ENCODE results near the gene RAB1A.
A peak's percentile ranks its signal among the peaks of the same experiment; 100 is the strongest.

The RAB1A gene

GRCh38 chr2:65050931-65051330 lies 79.0 kb downstream of the RAB1A start:
- H3K27me3 Mint-ChIP-seq, result no peaks in the 10 kb centered on the region
- H3K4me3 Mint-ChIP-seq, result no peak overlapping the region
- H3K9me3 Mint-ChIP-seq, result no peaks in the 10 kb centered on the region
- H3K4me1 Mint-ChIP-seq (ENCODE audit: low read depth), result peaks cover 37% of the 10 kb centered on the region
- H3K36me3 Mint-ChIP-seq (ENCODE audit: low read depth), result peaks cover 11% of the 10 kb centered on the region
- no peak overlapping the region for H3K27ac Mint-ChIP-seq

GRCh38 chr2:65049010-65049639 lies 80.8 kb downstream of the RAB1A start:
- Mint-ChIP-seq H3K4me1 (ENCODE audit: low read depth) (peaks cover 20% of the 10 kb centered on the region), H3K36me3 (ENCODE audit: low read depth) (peaks cover 25% of the 10 kb centered on the region), H3K9me3 (peaks cover 5% of the 10 kb centered on the region), H3K4me3 (no peak overlapping the region), H3K27me3 (no peaks in the 10 kb centered on the region), H3K27ac (no peak overlapping the region)

GRCh38 chr2:65046633-65047407 lies 83.1 kb downstream of the RAB1A start:
- H3K4me1 Mint-ChIP-seq (ENCODE audit: low read depth), result peaks cover under 1% of the 10 kb centered on the region
- H3K36me3 Mint-ChIP-seq (ENCODE audit: low read depth), result peaks cover 37% of the 10 kb centered on the region
- H3K27me3 Mint-ChIP-seq, result no peaks in the 10 kb centered on the region
- H3K4me3 Mint-ChIP-seq, result no peak overlapping the region
- H3K27ac Mint-ChIP-seq, result no peak overlapping the region
- H3K9me3 Mint-ChIP-seq, result peaks cover 7% of the 10 kb centered on the region

GRCh38 chr2:65045651-65046050 lies 84.3 kb downstream of the RAB1A start:
- Mint-ChIP-seq H3K4me3 (no peak overlapping the region), H3K9me3 (peaks cover 7% of the 10 kb centered on the region), H3K27me3 (no peaks in the 10 kb centered on the region), H3K36me3 (ENCODE audit: low read depth) (peaks cover 37% of the 10 kb centered on the region), H3K4me1 (ENCODE audit: low read depth) (peaks cover 2% of the 10 kb centered on the region), H3K27ac (no peak overlapping the region)

- H3K9me3 Mint-ChIP-seq, result peaks cover 7% of the 10 kb centered on the region
- H3K36me3 Mint-ChIP-seq (ENCODE audit: low read depth), result peaks cover 37% of the 10 kb centered on the region
- no peak overlapping the region for H3K4me3 Mint-ChIP-seq
- peaks cover 9% of the 10 kb centered on the region for H3K4me1 Mint-ChIP-seq (ENCODE audit: low read depth)
- no peaks in the 10 kb centered on the region for H3K27me3 Mint-ChIP-seq
- H3K27ac Mint-ChIP-seq, result peak overlapping the region; percentile 76
These were observed 85.7 kb downstream of the RAB1A start for GRCh38 chr2:65044097-65044735.

GRCh38 chr2:65043001-65043400 lies 86.9 kb downstream of the RAB1A start:
- Mint-ChIP-seq H3K4me1 (ENCODE audit: low read depth) (peaks cover 9% of the 10 kb centered on the region), H3K4me3 (no peak overlapping the region), H3K36me3 (ENCODE audit: low read depth) (peaks cover 28% of the 10 kb centered on the region), H3K9me3 (peaks cover 7% of the 10 kb centered on the region), H3K27me3 (no peaks in the 10 kb centered on the region), H3K27ac (no peak overlapping the region)

GRCh38 chr2:65040400-65041261 lies 89.3 kb downstream of the RAB1A start:
- Mint-ChIP-seq H3K36me3 (ENCODE audit: low read depth) (peaks cover 26% of the 10 kb centered on the region), H3K4me1 (ENCODE audit: low read depth) (peaks cover 9% of the 10 kb centered on the region), H3K9me3 (peaks cover 7% of the 10 kb centered on the region), H3K27ac (no peak overlapping the region), H3K4me3 (no peak overlapping the region), H3K27me3 (no peaks in the 10 kb centered on the region)

- Mint-ChIP-seq H3K27ac (no peak overlapping the region), H3K36me3 (ENCODE audit: low read depth) (peaks cover 17% of the 10 kb centered on the region), H3K9me3 (peaks cover 7% of the 10 kb centered on the region), H3K4me1 (ENCODE audit: low read depth) (peaks cover 9% of the 10 kb centered on the region), H3K27me3 (no peaks in the 10 kb centered on the region), H3K4me3 (no peak overlapping the region)
These were observed 90.3 kb downstream of the RAB1A start for GRCh38 chr2:65039640-65040039.

- no peaks in the 10 kb centered on the region for H3K36me3 Mint-ChIP-seq (ENCODE audit: low read depth)
- no peaks in the 10 kb centered on the region for H3K9me3 Mint-ChIP-seq
These were observed 92.7 kb downstream of the RAB1A start for GRCh38 chr2:65037178-65037577.

More at GRCh38 chr2:65037178-65037577, 92.7 kb downstream of the RAB1A start:
- H3K4me1 Mint-ChIP-seq (ENCODE audit: low read depth), result peaks cover 14% of the 10 kb centered on the region
- no peak overlapping the region for H3K4me3 Mint-ChIP-seq
- no peak overlapping the region for H3K27ac Mint-ChIP-seq
- H3K27me3 Mint-ChIP-seq, result no peaks in the 10 kb centered on the region

All from stimulated activated naive CD8-positive, alpha-beta T cell treated with anti-CD3 and anti-CD28 coated beads, Interleukin-15, Interleukin-2, amounts not matched to agents 100 ng/mL and 50 ng/mL, for 24 hours (primary cell).